Activated CD4-positive, alpha-beta T cell treated with anti-CD3 and anti-CD28 coated beads, Interleukin-2, amount 10 ng/mL, durations not matched to agents 24 days and 14 days (primary cell): ENCODE results near the gene CACNG7. TPM values are rescaled to one million over a fixed set of nuclear protein-coding genes. Genes with fewer than 3 reads are reported as not detected.
A peak's percentile ranks its signal among the peaks of the same experiment; 100 is the strongest.
"Not testable (repeated sequence)": the region's sequence is repeated elsewhere in the genome, so short reads cannot be mapped to it uniquely, and the experiment has no call there.

Source experiments
- DNase-seq: peaks from one replicate; pipeline ENCODE4 v3.0.0; 2022
- H3K27ac Mint-ChIP-seq: one replicate; pipeline ENCODE4 v1.8.0; 2022; ENCODE audit warnings: mild to moderate bottlenecking, mixed read lengths
- H3K27me3 Mint-ChIP-seq: one replicate; pipeline ENCODE4 v1.8.0; 2022; ENCODE audit warnings: mixed read lengths
- H3K36me3 Mint-ChIP-seq: one replicate; pipeline ENCODE4 v1.8.0; 2022; ENCODE audit warnings: low read depth, mild to moderate bottlenecking, mixed read lengths
- H3K4me1 Mint-ChIP-seq: one replicate; pipeline ENCODE4 v1.8.0; 2021; ENCODE audit warnings: mixed read lengths
- H3K4me3 Mint-ChIP-seq: one replicate; pipeline ENCODE4 v1.8.0; 2022; ENCODE audit warnings: mild to moderate bottlenecking, moderate library complexity, mixed read lengths
- H3K9me3 Mint-ChIP-seq: one replicate; pipeline ENCODE4 v1.8.0; 2021; ENCODE audit warnings: mixed read lengths
- intact Hi-C: fragments of 100-400 bp; cut with micrococcal nuclease; formaldehyde crosslinking; loops from one replicate; pipeline ENCODE4 v1.15.1; 2023
- total RNA-seq: library from RNA; stranded (reverse); gene quantifications from 2 replicates; pipeline ENCODE4 v1.2.3, GENCODE V29; 2022

Gene CACNG7
- not detected in 2 replicates for total RNA-seq

GRCh38 chr19:53908935-53909415, at the start of gene CACNG7:
TSS of gene CACNG7 (plus strand) at chr19:53909278. CDS start at chr19:53912832, 3,554 bp downstream.
- peak within 1 kb of the TSS; percentile 29 for H3K4me3 Mint-ChIP-seq
- H3K9me3 Mint-ChIP-seq: no peaks in the 10 kb centered on the region
- peak within 1 kb of the TSS; percentile 5 for H3K27ac Mint-ChIP-seq
- intact Hi-C loops: loop anchor here (5.0 to 10.0 kb wide), 2 partner anchors 64 to 68 kb away; no protein-coding TSS in a partner anchor
- H3K27me3 Mint-ChIP-seq: peaks cover 66% of the 10 kb centered on the region
- peaks cover 8% of the 10 kb centered on the region for H3K36me3 Mint-ChIP-seq
- DNase-seq: no peak
- H3K4me1 Mint-ChIP-seq: peaks cover 17% of the 10 kb centered on the region

GRCh38 chr19:53864308-53864836, 44.7 kb upstream of the CACNG7 start:
- intact Hi-C loops: no loop called here
- no peak overlapping the region for H3K4me3 Mint-ChIP-seq
- H3K9me3 Mint-ChIP-seq: no peaks in the 10 kb centered on the region
- H3K36me3 Mint-ChIP-seq: no peaks in the 10 kb centered on the region
- peaks cover 24% of the 10 kb centered on the region for H3K4me1 Mint-ChIP-seq
- H3K27ac Mint-ChIP-seq: peak overlapping the region; percentile 47
- peaks cover 5% of the 10 kb centered on the region for H3K27me3 Mint-ChIP-seq
- no peak for DNase-seq

- Mint-ChIP-seq H3K36me3 (peaks cover 3% of the 10 kb centered on the region), H3K27ac (peak overlapping the region; percentile 98), H3K9me3 (no peaks in the 10 kb centered on the region), H3K4me3 (peak overlapping the region; percentile 99), H3K27me3 (peaks cover 5% of the 10 kb centered on the region), H3K4me1 (peaks cover 26% of the 10 kb centered on the region)
- intact Hi-C loops: loop anchor here (5.0 kb wide), 6 partner anchors 237 to 1293 kb away; partner anchors contain the start of genes LENG9, NDUFA3, OSCAR and ZNF331
- DNase-seq: no peak
These were observed 43.6 kb upstream of the CACNG7 start for GRCh38 chr19:53865523-53865917.

- intact Hi-C loops: loop anchor here (2.0 to 5.0 kb wide), 7 partner anchors 236 to 1294 kb away; partner anchors contain the start of genes LENG9, NDUFA3, OSCAR and ZNF331
- H3K36me3 Mint-ChIP-seq: peaks cover 6% of the 10 kb centered on the region
- H3K27me3 Mint-ChIP-seq: peaks cover 5% of the 10 kb centered on the region
- peak overlapping the region; percentile 98 for H3K27ac Mint-ChIP-seq
- peak; percentile 95 for DNase-seq
- no peaks in the 10 kb centered on the region for H3K9me3 Mint-ChIP-seq
- H3K4me3 Mint-ChIP-seq: peak overlapping the region; percentile 99
- H3K4me1 Mint-ChIP-seq: peaks cover 33% of the 10 kb centered on the region
These were observed 42.9 kb upstream of the CACNG7 start for GRCh38 chr19:53865918-53866864.

- Mint-ChIP-seq H3K27ac (peak overlapping the region; percentile 98), H3K4me3 (peak overlapping the region; percentile 99), H3K27me3 (peaks cover 5% of the 10 kb centered on the region), H3K4me1 (peaks cover 38% of the 10 kb centered on the region), H3K36me3 (peaks cover 11% of the 10 kb centered on the region), H3K9me3 (no peaks in the 10 kb centered on the region)
- no peak for DNase-seq
- intact Hi-C loops: loop anchor here (1.0 to 5.0 kb wide), 8 partner anchors 14 to 1295 kb away; partner anchors contain the start of genes LENG9, NDUFA3, OSCAR and ZNF331
These were observed 42.2 kb upstream of the CACNG7 start for GRCh38 chr19:53866865-53867224.

- intact Hi-C loops: loop anchor here (1.0 to 5.0 kb wide), 8 partner anchors 14 to 1295 kb away; partner anchors contain the start of genes LENG9, NDUFA3, OSCAR and ZNF331
- H3K36me3 Mint-ChIP-seq: peaks cover 11% of the 10 kb centered on the region
These were observed 41.6 kb upstream of the CACNG7 start, which contains the start of gene MYADM for GRCh38 chr19:53867225-53868090. TSS of gene MYADM (plus strand) at chr19:53867883. CDS start at chr19:53873530, 5,647 bp downstream.

GRCh38 chr19:53868091-53868891, 40.8 kb upstream of the CACNG7 start:
- peaks cover 16% of the 10 kb centered on the region for H3K36me3 Mint-ChIP-seq
- peak; percentile 89 for DNase-seq
- H3K4me3 Mint-ChIP-seq: peak overlapping the region; percentile 99
- no peaks in the 10 kb centered on the region for H3K9me3 Mint-ChIP-seq
- peak overlapping the region; percentile 98 for H3K27ac Mint-ChIP-seq
- H3K27me3 Mint-ChIP-seq: peaks cover under 1% of the 10 kb centered on the region
- peaks cover 45% of the 10 kb centered on the region for H3K4me1 Mint-ChIP-seq
- intact Hi-C loops: loop anchor here (5.0 kb wide), 6 partner anchors 234 to 1296 kb away; partner anchors contain the start of genes LENG9, NDUFA3, OSCAR and ZNF331

More at GRCh38 chr19:53867225-53868090, 41.6 kb upstream of the CACNG7 start, which contains the start of gene MYADM:
- peak; percentile 100 for DNase-seq
- peak within 1 kb of the TSS; percentile 99 for H3K4me3 Mint-ChIP-seq
- no peaks in the 10 kb centered on the region for H3K9me3 Mint-ChIP-seq
- H3K27me3 Mint-ChIP-seq: peaks cover 3% of the 10 kb centered on the region
- peaks cover 38% of the 10 kb centered on the region for H3K4me1 Mint-ChIP-seq
- H3K27ac Mint-ChIP-seq: peak within 1 kb of the TSS; percentile 98

GRCh38 chr19:53868892-53869804, 39.9 kb upstream of the CACNG7 start:
- Mint-ChIP-seq H3K4me3 (peak overlapping the region; percentile 86), H3K27ac (peak overlapping the region; percentile 92), H3K4me1 (peaks cover 52% of the 10 kb centered on the region), H3K27me3 (no peaks in the 10 kb centered on the region), H3K9me3 (no peaks in the 10 kb centered on the region), H3K36me3 (peaks cover 25% of the 10 kb centered on the region)
- DNase-seq: peak; percentile 98
- intact Hi-C loops: loop anchor here (1.0 to 5.0 kb wide), 7 partner anchors 10 to 1297 kb away; partner anchors contain the start of genes LENG9, NDUFA3, OSCAR and ZNF331

GRCh38 chr19:53869805-53870484, 39.1 kb upstream of the CACNG7 start:
- Mint-ChIP-seq H3K36me3 (peaks cover 33% of the 10 kb centered on the region), H3K4me1 (peaks cover 60% of the 10 kb centered on the region), H3K27ac (peak overlapping the region; percentile 92), H3K4me3 (peak overlapping the region; percentile 86)
- intact Hi-C loops: loop anchor here (1.0 to 5.0 kb wide), 7 partner anchors 9 to 1298 kb away; partner anchors contain the start of genes LENG9, NDUFA3, OSCAR and ZNF331
- H3K27me3 Mint-ChIP-seq, H3K9me3 Mint-ChIP-seq, DNase-seq: not testable (repeated sequence)

GRCh38 chr19:53870485-53870844, 38.6 kb upstream of the CACNG7 start:
- no peaks in the 10 kb centered on the region for H3K9me3 Mint-ChIP-seq
- H3K36me3 Mint-ChIP-seq: peaks cover 35% of the 10 kb centered on the region
- H3K4me1 Mint-ChIP-seq: peaks cover 60% of the 10 kb centered on the region
- H3K4me3 Mint-ChIP-seq: peak overlapping the region; percentile 82
- intact Hi-C loops: no loop called here
- no peaks in the 10 kb centered on the region for H3K27me3 Mint-ChIP-seq
- peak overlapping the region; percentile 83 for H3K27ac Mint-ChIP-seq
- DNase-seq: peak; percentile 76

GRCh38 chr19:53871454-53871853, 37.6 kb upstream of the CACNG7 start:
- Mint-ChIP-seq H3K27me3 (no peaks in the 10 kb centered on the region), H3K9me3 (no peaks in the 10 kb centered on the region), H3K4me3 (peak overlapping the region; percentile 82), H3K27ac (peak overlapping the region; percentile 82), H3K4me1 (peaks cover 58% of the 10 kb centered on the region), H3K36me3 (peaks cover 40% of the 10 kb centered on the region)
- intact Hi-C loops: no loop called here
- peak; percentile 65 for DNase-seq
